GM21825 (cell line): Measurements from ENCODE around the gene MYO15B.

Experiments used
- ATAC-seq: cut with Tn5 transposase; IDR thresholded peaks from one replicate; pipeline ENCODE4 v1.9.1; 2021; ENCODE audit warnings: mild to moderate bottlenecking, moderate library complexity; ENCODE audit not compliant: unreplicated experiment

The MYO15B gene

GRCh38 chr17:75587675-75588595, at the start of gene MYO15B:
Gene MYO15B (plus strand): TSS chr17:75587800. CDS start chr17:75588058, 258 bp downstream.
- ATAC-seq = peak; percentile 9

GRCh38 chr17:75539967-75540729, 47.5 kb upstream of the MYO15B start:
- ATAC-seq = no peak

DNA sequence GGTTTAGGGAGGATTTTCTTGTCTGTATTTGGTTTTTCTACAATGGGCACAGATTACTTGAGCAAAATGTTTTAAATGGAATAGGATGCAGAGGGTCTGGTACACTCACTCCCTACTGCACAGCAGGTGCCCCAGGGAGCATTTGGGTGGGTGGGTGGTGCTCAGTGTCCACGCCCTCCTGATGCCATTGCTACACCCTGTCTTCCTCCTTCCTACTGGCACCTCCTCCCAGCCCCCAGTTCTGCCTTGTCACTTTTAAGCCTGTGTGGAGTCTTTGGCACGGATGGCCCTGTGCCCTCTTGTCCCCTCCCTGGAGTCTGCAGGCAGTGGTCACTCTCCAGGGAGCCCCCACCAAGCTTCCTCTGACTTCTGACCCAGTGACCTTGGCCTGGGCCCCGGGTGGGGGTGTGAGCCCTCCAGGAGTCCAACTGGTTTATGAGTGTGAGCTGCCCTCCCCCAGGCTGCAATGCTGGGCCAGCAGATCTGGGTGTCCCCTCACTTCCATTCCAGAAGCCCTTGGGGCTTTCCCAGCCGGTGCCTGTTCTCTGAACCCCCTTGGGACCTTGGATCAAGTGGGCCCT, 46.6 kb upstream of the MYO15B start:
- ATAC-seq = no peak

DNA sequence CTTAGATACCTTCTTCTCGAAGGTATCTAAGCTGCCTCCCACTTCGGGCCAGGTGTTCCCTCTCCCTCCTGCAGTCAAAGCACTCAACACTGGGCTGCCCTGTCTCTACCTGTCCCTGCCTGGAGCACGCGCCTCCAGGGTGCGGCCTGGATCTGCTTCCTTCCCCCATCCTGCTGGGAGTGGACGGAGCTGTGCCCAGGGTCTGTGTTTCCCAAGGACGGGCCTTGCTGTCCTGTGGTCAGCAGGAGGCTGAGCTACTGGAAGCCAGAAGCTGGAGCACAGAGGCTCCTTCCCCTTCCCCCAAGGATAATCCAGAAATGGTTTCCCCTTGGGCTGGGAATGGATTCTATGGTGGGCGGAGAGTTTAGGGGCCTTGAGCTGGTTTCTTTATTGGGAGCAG, 45.4 kb upstream of the MYO15B start:
- ATAC-seq = no peak

- ATAC-seq = no peak
These were observed 44.8 kb upstream of the MYO15B start for GRCh38 chr17:75542728-75543336.

DNA sequence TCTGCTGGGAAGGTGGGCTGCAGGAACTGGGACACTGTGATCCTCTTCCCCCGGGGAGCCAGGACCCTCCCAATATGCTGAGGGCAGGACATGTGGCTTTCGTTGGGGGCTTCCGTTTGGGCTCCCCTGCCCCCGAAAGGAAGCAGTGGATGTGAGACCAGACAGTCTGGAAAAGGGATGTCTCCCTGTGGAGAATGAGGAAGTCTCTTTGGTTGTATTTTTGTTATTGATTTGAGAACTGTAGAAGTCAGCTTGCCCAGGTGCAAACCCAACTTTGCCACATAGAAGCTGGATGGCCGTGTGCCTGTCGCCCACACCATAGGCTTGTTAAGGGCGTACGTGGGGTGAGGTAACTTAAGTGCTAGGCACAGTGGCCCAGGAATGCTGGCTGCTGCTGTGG, 43.4 kb upstream of the MYO15B start:
- ATAC-seq = no peak

- no peak for ATAC-seq
These were observed 41.4 kb upstream of the MYO15B start for GRCh38 chr17:75546181-75546580.

- no peak for ATAC-seq
These were observed 40.5 kb upstream of the MYO15B start for GRCh38 chr17:75547091-75547490.

- no peak for ATAC-seq
These were observed 38.8 kb upstream of the MYO15B start for GRCh38 chr17:75548813-75549212.

GRCh38 chr17:75549246-75550138, 38.1 kb upstream of the MYO15B start:
- no peak for ATAC-seq

DNA sequence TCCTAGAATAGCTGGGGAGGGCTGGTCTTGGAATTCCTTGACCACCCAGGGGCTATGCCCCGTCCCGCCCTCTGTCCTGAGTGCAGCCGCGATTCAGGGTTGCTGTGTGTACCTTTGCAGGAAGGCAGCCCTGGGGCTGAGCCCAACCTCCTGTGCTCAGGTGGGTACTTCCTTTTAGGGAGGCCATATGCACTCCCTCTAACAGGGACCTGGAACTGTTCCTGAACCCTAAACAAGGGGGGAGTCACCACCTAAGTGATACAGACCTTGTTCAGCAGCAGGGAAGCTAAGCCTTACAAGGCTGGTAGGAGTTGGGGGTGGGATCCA, 37.5 kb upstream of the MYO15B start:
- no peak for ATAC-seq

DNA sequence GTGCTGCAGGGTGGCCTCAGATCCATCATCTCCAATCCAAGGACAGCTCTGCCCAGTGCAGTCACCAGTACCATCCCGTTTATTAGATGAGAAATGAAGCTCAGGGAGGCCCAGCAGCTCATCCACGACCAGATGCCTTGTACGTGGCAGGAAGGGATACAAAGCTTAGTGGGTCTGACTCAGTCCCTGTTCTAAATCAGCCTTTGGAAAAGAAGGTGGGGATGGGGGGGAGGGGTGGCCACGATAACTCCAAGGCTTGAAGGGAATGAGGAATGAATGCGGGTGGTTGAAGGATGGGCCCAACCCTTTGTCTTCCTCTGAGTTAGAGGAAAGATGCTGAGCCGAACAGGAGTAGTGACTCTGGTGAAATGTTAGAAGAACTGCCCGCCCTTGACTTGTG, 36.3 kb upstream of the MYO15B start:
- ATAC-seq = no peak

DNA sequence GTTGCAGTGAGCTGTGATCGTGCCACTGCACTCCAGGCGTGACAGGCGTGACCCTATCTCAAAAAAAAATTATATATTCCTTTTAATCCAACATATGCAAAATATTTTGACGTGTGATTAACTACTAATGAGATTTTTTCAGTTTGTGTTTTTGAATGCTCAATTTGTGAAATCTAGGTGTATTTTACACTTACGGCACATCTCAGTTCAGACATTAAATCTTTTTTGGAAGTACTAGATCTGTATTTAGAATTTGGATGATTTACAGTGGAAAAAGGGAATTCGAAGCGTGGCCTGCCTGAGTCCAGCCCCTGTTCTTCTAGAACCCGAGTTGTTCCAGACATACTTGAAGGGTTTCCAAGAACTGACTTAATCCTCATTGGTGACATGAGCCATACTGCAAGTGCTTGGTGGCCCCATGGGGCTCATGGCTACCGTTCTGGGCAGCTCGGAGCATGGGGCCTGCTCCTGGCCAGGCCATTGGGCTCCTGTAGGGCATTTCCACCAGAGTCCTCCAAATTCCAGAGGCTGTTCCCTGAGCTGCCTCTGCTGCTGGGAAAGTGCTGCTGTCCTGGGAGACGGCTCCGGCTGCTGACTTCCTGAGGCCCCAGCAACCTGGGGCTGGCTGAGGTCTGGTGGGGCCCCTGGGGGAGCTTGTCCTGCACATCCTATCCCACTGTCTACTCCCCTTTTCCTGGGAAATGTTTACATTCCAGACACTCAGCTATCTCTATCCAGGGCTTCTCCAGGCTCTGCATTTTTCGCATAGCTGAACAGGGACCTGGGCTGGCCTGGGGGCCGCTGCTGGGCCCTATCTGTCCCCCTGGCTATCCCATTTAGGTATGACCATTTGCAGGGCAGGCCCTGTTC, 34.9 kb upstream of the MYO15B start:
- ATAC-seq = no peak

DNA sequence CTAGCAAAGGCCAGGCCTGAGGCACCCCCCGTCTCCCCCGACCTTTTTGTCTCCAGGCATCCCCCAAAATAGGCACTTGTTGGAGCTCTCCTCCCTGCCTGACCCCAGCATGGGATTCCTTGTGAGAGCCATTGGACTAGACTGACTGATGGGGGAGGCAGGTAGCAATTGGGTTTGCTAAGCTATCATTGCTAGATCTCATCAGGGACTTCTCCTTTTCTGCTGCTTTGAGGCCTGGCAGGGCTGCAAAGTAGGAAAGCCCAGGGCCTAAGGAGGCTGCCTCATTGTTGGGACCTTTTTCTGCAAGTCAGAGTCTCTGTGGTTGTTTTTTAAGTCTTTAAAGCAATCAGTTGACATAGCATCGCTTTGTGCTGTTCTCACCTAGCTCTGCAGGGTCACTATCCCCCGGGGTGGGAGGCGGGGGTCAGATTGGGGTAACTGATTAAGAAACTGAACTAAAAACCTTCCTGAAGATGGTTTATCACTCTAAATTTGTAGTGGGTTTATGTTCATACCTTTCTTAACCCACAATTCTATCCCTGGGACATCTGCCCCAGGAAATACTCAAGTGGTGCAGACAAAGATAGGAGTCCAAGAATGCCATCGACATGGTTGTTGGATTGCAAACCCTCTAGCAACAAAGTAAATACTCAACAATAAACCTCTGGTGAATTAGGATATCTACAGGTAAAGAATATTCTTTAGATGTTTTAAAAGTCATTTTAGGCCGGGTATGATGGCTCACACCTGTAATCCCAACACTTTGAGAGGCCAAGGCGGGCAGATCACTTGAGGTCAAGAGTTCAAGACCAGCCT, 34.1 kb upstream of the MYO15B start:
- no peak for ATAC-seq

DNA sequence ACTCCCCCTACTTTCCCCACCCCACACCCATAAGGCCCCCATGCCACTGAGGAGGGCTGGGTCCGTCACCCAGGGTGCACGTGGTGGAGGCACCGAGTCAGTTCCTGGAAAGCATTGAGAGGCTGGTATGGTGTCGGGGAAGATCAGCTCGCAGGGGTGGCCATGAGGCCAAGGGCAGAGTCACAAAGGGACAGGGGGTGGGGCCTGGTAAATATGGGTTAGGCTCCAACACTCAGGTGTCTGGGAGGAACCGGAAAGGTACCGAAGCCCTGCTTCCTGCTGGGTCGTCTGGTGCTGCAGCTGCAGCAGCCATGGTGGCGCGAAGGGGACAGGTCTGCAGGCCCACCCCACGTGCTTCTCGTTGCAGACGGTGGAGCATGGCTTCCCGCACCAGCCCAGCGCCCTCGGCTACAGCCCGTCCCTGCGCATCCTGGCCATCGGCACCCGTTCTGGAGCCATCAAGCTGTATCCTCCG, 31.9 kb upstream of the MYO15B start:
- no peak for ATAC-seq

DNA sequence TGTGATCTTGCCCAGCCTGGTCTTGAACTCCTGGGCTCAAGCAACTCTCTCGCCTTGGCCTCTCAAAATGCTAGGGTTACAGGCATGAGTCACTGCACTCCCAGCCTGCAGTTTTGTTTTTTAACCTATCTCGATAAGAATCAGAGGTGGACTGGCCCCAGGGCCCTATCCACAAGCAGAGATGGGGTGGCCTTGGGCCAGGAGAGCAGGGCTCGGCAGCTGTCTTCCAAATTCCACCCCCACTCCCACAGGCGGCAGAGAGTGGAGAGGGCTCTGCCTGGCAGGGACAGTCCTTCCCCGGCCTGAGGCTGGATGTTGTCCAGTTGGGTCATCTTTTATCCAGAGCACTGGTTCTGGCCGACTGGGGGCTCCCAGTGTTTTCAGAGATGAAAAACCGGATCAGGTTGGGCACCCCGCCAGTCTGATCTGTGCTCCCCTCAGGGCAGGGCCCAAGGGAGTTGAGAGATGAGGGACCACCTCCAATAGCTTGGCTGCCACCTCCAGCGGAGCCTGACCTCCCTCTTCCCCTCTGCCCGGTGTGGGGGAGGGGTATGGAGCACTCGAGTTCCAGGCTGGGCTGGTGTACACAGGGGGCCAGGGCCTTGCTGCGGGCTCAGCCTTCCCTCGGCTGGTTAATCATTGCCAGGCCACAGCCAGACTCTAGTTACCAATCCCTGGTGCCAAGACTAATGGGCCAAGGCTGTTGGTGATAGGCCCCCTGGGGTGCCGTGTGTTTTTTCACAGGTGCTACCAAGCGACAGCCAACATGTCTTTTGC, 30.3 kb upstream of the MYO15B start:
- no peak for ATAC-seq

GRCh38 chr17:75557852-75558665, 29.5 kb upstream of the MYO15B start:
- no peak for ATAC-seq
